Left hindlimb (tissue), 1 donor: ENCODE data around the gene CCL21.

Source experiments
- DNase-seq: peaks from one replicate; pipeline ENCODE4 v3.0.0-alpha.2; 2018

Gene CCL21

GRCh38 chr9:34669809-34670562 lies 40.0 kb downstream of the CCL21 start:
- no peak for DNase-seq

- peak; percentile 95 for DNase-seq
Measured at GRCh38 chr9:34665381-34666250, 44.3 kb downstream of the CCL21 start.

- DNase-seq: no peak
Measured at GRCh38 chr9:34665067-34665380, 44.9 kb downstream of the CCL21 start.

- DNase-seq: peak; percentile 73
Measured at GRCh38 chr9:34664281-34665066, 45.5 kb downstream of the CCL21 start.

- DNase-seq: no peak
Measured at GRCh38 chr9:34663303-34663605, 46.7 kb downstream of the CCL21 start.

GRCh38 chr9:34662526-34663302 lies 47.2 kb downstream of the CCL21 start, which contains the start of gene CCL27:
TSS of gene CCL27 (minus strand) at chr9:34662657. CDS start at chr9:34662633, 24 bp downstream.
- DNase-seq: no peak

- DNase-seq: no peak
Measured at GRCh38 chr9:34659592-34660253, 50.2 kb downstream of the CCL21 start.
